ENCODE results near the gene INPP1.
"Not testable (repeated sequence)": the region's sequence is repeated elsewhere in the genome, so short reads cannot be mapped to it uniquely, and the experiment has no call there.

Gene INPP1

GRCh38 chr2:190343536-190344275 is at the start of gene INPP1:
Gene INPP1 (plus strand): TSS chr2:190343589. CDS start chr2:190360103, 16,514 bp downstream.
- Histone ChIP-seq H3K4me3 (ENCODE audit: low read length) (peak within 1 kb of the TSS; percentile 91), H3K4me1 (ENCODE audit: control insufficient read depth, insufficient read depth, low read length) (peaks cover 10% of the 10 kb centered on the region), H3K9me3 (ENCODE audit: control insufficient read depth, low read length) (no peaks in the 10 kb centered on the region), H3K27me3 (replicated peaks; ENCODE audit: control insufficient read depth, insufficient read depth, low read length) (no peaks in the 10 kb centered on the region), H3K36me3 (ENCODE audit: control insufficient read depth, insufficient read depth, low read length, severe bottlenecking) (no peaks in the 10 kb centered on the region), H3K9ac (ENCODE audit: low read length) (peak within 1 kb of the TSS; percentile 88)
- DNase-seq (ENCODE audit: low read depth) = peak; percentile 84

GRCh38 chr2:190297880-190298279 is 45.5 kb upstream of the INPP1 start:
- H3K4me1 ChIP-seq (ENCODE audit: control insufficient read depth, insufficient read depth, low read length); H3K9me3 ChIP-seq (ENCODE audit: control insufficient read depth, low read length); DNase-seq (ENCODE audit: low read depth); H3K27me3 ChIP-seq (replicated peaks; ENCODE audit: control insufficient read depth, insufficient read depth, low read length); H3K4me3 ChIP-seq (ENCODE audit: low read length); H3K9ac ChIP-seq (ENCODE audit: low read length): not testable (repeated sequence)
- peaks cover 36% of the 10 kb centered on the region for H3K36me3 ChIP-seq (ENCODE audit: control insufficient read depth, insufficient read depth, low read length, severe bottlenecking)

GRCh38 chr2:190301032-190301431 is 42.4 kb upstream of the INPP1 start:
- H3K27me3 ChIP-seq (replicated peaks; ENCODE audit: control insufficient read depth, insufficient read depth, low read length) = no peaks in the 10 kb centered on the region
- peaks cover 13% of the 10 kb centered on the region for H3K36me3 ChIP-seq (ENCODE audit: control insufficient read depth, insufficient read depth, low read length, severe bottlenecking)
- no peaks in the 10 kb centered on the region for H3K4me1 ChIP-seq (ENCODE audit: control insufficient read depth, insufficient read depth, low read length)
- no peak overlapping the region for H3K4me3 ChIP-seq (ENCODE audit: low read length)
- DNase-seq (ENCODE audit: low read depth) = no peak
- no peaks in the 10 kb centered on the region for H3K9me3 ChIP-seq (ENCODE audit: control insufficient read depth, low read length)
- H3K9ac ChIP-seq (ENCODE audit: low read length) = no peak overlapping the region

GRCh38 chr2:190302052-190302451 is 41.3 kb upstream of the INPP1 start:
- Histone ChIP-seq H3K9me3 (ENCODE audit: control insufficient read depth, low read length) (no peaks in the 10 kb centered on the region), H3K9ac (ENCODE audit: low read length) (no peak overlapping the region), H3K36me3 (ENCODE audit: control insufficient read depth, insufficient read depth, low read length, severe bottlenecking) (peaks cover 15% of the 10 kb centered on the region), H3K4me1 (ENCODE audit: control insufficient read depth, insufficient read depth, low read length) (no peaks in the 10 kb centered on the region), H3K4me3 (ENCODE audit: low read length) (no peak overlapping the region), H3K27me3 (replicated peaks; ENCODE audit: control insufficient read depth, insufficient read depth, low read length) (no peaks in the 10 kb centered on the region)
- DNase-seq (ENCODE audit: low read depth) = no peak

- Histone ChIP-seq H3K9ac (ENCODE audit: low read length) (no peak overlapping the region), H3K9me3 (ENCODE audit: control insufficient read depth, low read length) (no peaks in the 10 kb centered on the region), H3K4me1 (ENCODE audit: control insufficient read depth, insufficient read depth, low read length) (no peaks in the 10 kb centered on the region), H3K27me3 (replicated peaks; ENCODE audit: control insufficient read depth, insufficient read depth, low read length) (no peaks in the 10 kb centered on the region), H3K4me3 (ENCODE audit: low read length) (no peak overlapping the region), H3K36me3 (ENCODE audit: control insufficient read depth, insufficient read depth, low read length, severe bottlenecking) (peaks cover 23% of the 10 kb centered on the region)
- no peak for DNase-seq (ENCODE audit: low read depth)
Measured at GRCh38 chr2:190303647-190304046, 39.7 kb upstream of the INPP1 start.

- no peaks in the 10 kb centered on the region for H3K4me1 ChIP-seq (ENCODE audit: control insufficient read depth, insufficient read depth, low read length)
- peaks cover 26% of the 10 kb centered on the region for H3K36me3 ChIP-seq (ENCODE audit: control insufficient read depth, insufficient read depth, low read length, severe bottlenecking)
- H3K4me3 ChIP-seq (ENCODE audit: low read length) = no peak overlapping the region
- DNase-seq (ENCODE audit: low read depth) = no peak
- H3K27me3 ChIP-seq (replicated peaks; ENCODE audit: control insufficient read depth, insufficient read depth, low read length) = no peaks in the 10 kb centered on the region
- H3K9me3 ChIP-seq (ENCODE audit: control insufficient read depth, low read length) = no peaks in the 10 kb centered on the region
- H3K9ac ChIP-seq (ENCODE audit: low read length) = no peak overlapping the region
Measured at GRCh38 chr2:190304404-190304803, 39.0 kb upstream of the INPP1 start.

- no peaks in the 10 kb centered on the region for H3K4me1 ChIP-seq (ENCODE audit: control insufficient read depth, insufficient read depth, low read length)
- peaks cover 33% of the 10 kb centered on the region for H3K36me3 ChIP-seq (ENCODE audit: control insufficient read depth, insufficient read depth, low read length, severe bottlenecking)
- no peak for DNase-seq (ENCODE audit: low read depth)
- no peaks in the 10 kb centered on the region for H3K9me3 ChIP-seq (ENCODE audit: control insufficient read depth, low read length)
- no peak overlapping the region for H3K4me3 ChIP-seq (ENCODE audit: low read length)
- H3K27me3 ChIP-seq (replicated peaks; ENCODE audit: control insufficient read depth, insufficient read depth, low read length) = no peaks in the 10 kb centered on the region
- no peak overlapping the region for H3K9ac ChIP-seq (ENCODE audit: low read length)
Measured at GRCh38 chr2:190308031-190308430, 35.4 kb upstream of the INPP1 start.

- Histone ChIP-seq H3K9me3 (ENCODE audit: control insufficient read depth, low read length) (no peaks in the 10 kb centered on the region), H3K4me3 (ENCODE audit: low read length) (no peak overlapping the region), H3K9ac (ENCODE audit: low read length) (no peak overlapping the region), H3K4me1 (ENCODE audit: control insufficient read depth, insufficient read depth, low read length) (peaks cover 27% of the 10 kb centered on the region), H3K27me3 (replicated peaks; ENCODE audit: control insufficient read depth, insufficient read depth, low read length) (no peaks in the 10 kb centered on the region), H3K36me3 (ENCODE audit: control insufficient read depth, insufficient read depth, low read length, severe bottlenecking) (peaks cover 28% of the 10 kb centered on the region)
- DNase-seq (ENCODE audit: low read depth) = no peak
Measured at GRCh38 chr2:190311893-190312634, 31.3 kb upstream of the INPP1 start.

- not testable (repeated sequence) for H3K9me3 ChIP-seq (ENCODE audit: control insufficient read depth, low read length); DNase-seq (ENCODE audit: low read depth); H3K27me3 ChIP-seq (replicated peaks; ENCODE audit: control insufficient read depth, insufficient read depth, low read length); H3K4me3 ChIP-seq (ENCODE audit: low read length); H3K9ac ChIP-seq (ENCODE audit: low read length)
- Histone ChIP-seq H3K4me1 (ENCODE audit: control insufficient read depth, insufficient read depth, low read length) (peaks cover 31% of the 10 kb centered on the region), H3K36me3 (ENCODE audit: control insufficient read depth, insufficient read depth, low read length, severe bottlenecking) (peaks cover 23% of the 10 kb centered on the region)
Measured at GRCh38 chr2:190312635-190313025, 30.8 kb upstream of the INPP1 start.

- Histone ChIP-seq H3K36me3 (ENCODE audit: control insufficient read depth, insufficient read depth, low read length, severe bottlenecking) (peaks cover 17% of the 10 kb centered on the region), H3K27me3 (replicated peaks; ENCODE audit: control insufficient read depth, insufficient read depth, low read length) (no peaks in the 10 kb centered on the region), H3K9me3 (ENCODE audit: control insufficient read depth, low read length) (no peaks in the 10 kb centered on the region), H3K9ac (ENCODE audit: low read length) (peak overlapping the region; percentile 25), H3K4me1 (ENCODE audit: control insufficient read depth, insufficient read depth, low read length) (peaks cover 40% of the 10 kb centered on the region), H3K4me3 (ENCODE audit: low read length) (no peak overlapping the region)
- no peak for DNase-seq (ENCODE audit: low read depth)
Measured at GRCh38 chr2:190313880-190314279, 29.5 kb upstream of the INPP1 start.

- Histone ChIP-seq H3K4me3 (ENCODE audit: low read length) (no peak overlapping the region), H3K36me3 (ENCODE audit: control insufficient read depth, insufficient read depth, low read length, severe bottlenecking) (peaks cover 9% of the 10 kb centered on the region), H3K9me3 (ENCODE audit: control insufficient read depth, low read length) (no peaks in the 10 kb centered on the region), H3K9ac (ENCODE audit: low read length) (peak overlapping the region; percentile 48), H3K27me3 (replicated peaks; ENCODE audit: control insufficient read depth, insufficient read depth, low read length) (no peaks in the 10 kb centered on the region), H3K4me1 (ENCODE audit: control insufficient read depth, insufficient read depth, low read length) (peaks cover 43% of the 10 kb centered on the region)
- DNase-seq (ENCODE audit: low read depth) = no peak
Measured at GRCh38 chr2:190315273-190315672, 28.1 kb upstream of the INPP1 start.
